Keratinocyte (primary cell): ENCODE data around the gene PACSIN2. TPM values are rescaled to one million over a fixed set of nuclear protein-coding genes. Genes with fewer than 3 reads are reported as not detected.

Source experiments
- DNase-seq: peaks from one replicate; pipeline ENCODE4 v3.0.0-alpha.2; 2011; ENCODE audit warnings: low read depth, missing footprints, low spot score
- FAIRE-seq: peaks from 2 replicates; lab custom pipeline; 2011; peaks lifted over from hg19 to GRCh38; lab: Jason Lieb, UNC
- H2AFZ ChIP-seq: 2 replicates; pipeline ENCODE4 v1.6.0; 2012; ENCODE audit warnings: low read length, control low read depth, inconsistent platforms; ENCODE audit not compliant: control insufficient read depth
- H3K27ac ChIP-seq: 2 replicates; pipeline ENCODE4 v1.5.1; 2011; ENCODE audit warnings: low read length; ENCODE audit not compliant: control insufficient read depth, insufficient read depth
- H3K27me3 ChIP-seq: 3 replicates; pipeline ENCODE4 v1.6.0; 2011; ENCODE audit warnings: low read length; ENCODE audit not compliant: control insufficient read depth, insufficient read depth; ENCODE audit errors: extremely low read depth
- H3K36me3 ChIP-seq, 2 experiments: 2 replicates in 1 of 2; 3 replicates in 1 of 2; pipeline ENCODE4 v1.5.1; 2011; ENCODE audit warnings: low read length in 2 of 2, mild to moderate bottlenecking in 1 of 2; ENCODE audit not compliant: control insufficient read depth in 2 of 2, insufficient read depth in 2 of 2; ENCODE audit errors: extremely low read depth in 1 of 2
- H3K4me1 ChIP-seq: 3 replicates; pipeline ENCODE4 v1.5.1; 2011; ENCODE audit warnings: low read length; ENCODE audit not compliant: control insufficient read depth, insufficient read depth; ENCODE audit errors: extremely low read depth
- H3K4me2 ChIP-seq: 3 replicates; pipeline ENCODE4 v1.6.0; 2011; ENCODE audit warnings: low read depth, low read length; ENCODE audit not compliant: control insufficient read depth, insufficient read depth; ENCODE audit errors: extremely low read depth
- H3K4me3 ChIP-seq, 3 experiments: fragments of 200-600 bp in 1 of 3; sonication (generic) in 1 of 3; 2 replicates in 2 of 3; 3 replicates in 1 of 3; pipeline ENCODE4 v1.5.1; 2011 to 2016; ENCODE audit warnings: low read length in 3 of 3, mild to moderate bottlenecking in 3 of 3, control low read depth in 2 of 3, inconsistent platforms in 1 of 3, low read depth in 1 of 3, mixed read lengths in 1 of 3, mixed run types in 1 of 3, moderate library complexity in 1 of 3; ENCODE audit not compliant: control insufficient read depth in 2 of 3, insufficient read depth in 2 of 3; ENCODE audit errors: extremely low read depth in 1 of 3
- H3K79me2 ChIP-seq: 2 replicates; pipeline ENCODE4 v1.6.0; 2012; ENCODE audit warnings: low read length; ENCODE audit not compliant: control insufficient read depth, insufficient read depth
- H3K9ac ChIP-seq: 3 replicates; pipeline ENCODE4 v1.6.0; 2011; ENCODE audit warnings: low read length; ENCODE audit not compliant: control insufficient read depth, insufficient read depth; ENCODE audit errors: extremely low read depth
- H3K9me1 ChIP-seq: 3 replicates; pipeline ENCODE4 v1.6.0; 2011; ENCODE audit warnings: low read length; ENCODE audit not compliant: control insufficient read depth, insufficient read depth; ENCODE audit errors: extremely low read depth
- H3K9me3 ChIP-seq: 2 replicates; pipeline ENCODE4 v1.5.1; 2012; ENCODE audit warnings: low read depth, low read length; ENCODE audit not compliant: control insufficient read depth
- H4K20me1 ChIP-seq: 3 replicates; pipeline ENCODE4 v1.6.0; 2011; ENCODE audit warnings: low read length; ENCODE audit not compliant: control insufficient read depth, insufficient read depth; ENCODE audit errors: extremely low read depth
- EZH2 ChIP-seq: IDR thresholded peaks from one replicate; pipeline ENCODE4 v1.6.1; 2012; ENCODE audit warnings: inconsistent platforms, mild to moderate bottlenecking, low read length, moderate library complexity
- dilution Hi-C: fragments of 300-500 bp; cut with MboI; formaldehyde crosslinking; loops from one replicate; pipeline ENCODE4 v1.7.0; 2020; ENCODE audit warnings: low sequenced_read_pairs; ENCODE audit not compliant: extremely low pct_ligation_motif_present
- polyA plus RNA-seq, 5 experiments: library from polyadenylated mRNA; depleted of rRNA in 3 of 5; stranded (reverse) in 3 of 5; stranded (forward) in 1 of 5; unstranded in 1 of 5; fragments of >200 nt; gene quantifications; 1 replicate in 1 of 5; 2 replicates in 3 of 5; 3 replicates in 1 of 5; pipeline versions ENCODE4 v1.2.1 to v1.2.3, GENCODE V29; 2011 to 2012; ENCODE audit warnings: missing spikeins in 2 of 5, low read depth in 1 of 5, low replicate concordance in 1 of 5
- TF ChIP-seq, protein P1 (sequence below), 3 experiments: IDR thresholded peaks in 1 of 3; conservative IDR thresholded peaks in 1 of 3; optimal IDR thresholded peaks in 1 of 3; 2 replicates in 2 of 3; 3 replicates in 1 of 3; pipeline versions ENCODE3 to v1.5.1; 2011; ENCODE audit warnings: low read length in 3 of 3, mild to moderate bottlenecking in 3 of 3, moderate library complexity in 2 of 3, control low read depth in 1 of 3, inconsistent platforms in 1 of 3; ENCODE audit not compliant: insufficient read depth in 2 of 3; ENCODE audit errors: extremely low read depth in 1 of 3

Gene PACSIN2
- polyA plus RNA-seq, 1 donor (not counting 4 experiments of a cell fraction or from before 2014, with no cell fraction given), result 55.5 TPM

DNA sequence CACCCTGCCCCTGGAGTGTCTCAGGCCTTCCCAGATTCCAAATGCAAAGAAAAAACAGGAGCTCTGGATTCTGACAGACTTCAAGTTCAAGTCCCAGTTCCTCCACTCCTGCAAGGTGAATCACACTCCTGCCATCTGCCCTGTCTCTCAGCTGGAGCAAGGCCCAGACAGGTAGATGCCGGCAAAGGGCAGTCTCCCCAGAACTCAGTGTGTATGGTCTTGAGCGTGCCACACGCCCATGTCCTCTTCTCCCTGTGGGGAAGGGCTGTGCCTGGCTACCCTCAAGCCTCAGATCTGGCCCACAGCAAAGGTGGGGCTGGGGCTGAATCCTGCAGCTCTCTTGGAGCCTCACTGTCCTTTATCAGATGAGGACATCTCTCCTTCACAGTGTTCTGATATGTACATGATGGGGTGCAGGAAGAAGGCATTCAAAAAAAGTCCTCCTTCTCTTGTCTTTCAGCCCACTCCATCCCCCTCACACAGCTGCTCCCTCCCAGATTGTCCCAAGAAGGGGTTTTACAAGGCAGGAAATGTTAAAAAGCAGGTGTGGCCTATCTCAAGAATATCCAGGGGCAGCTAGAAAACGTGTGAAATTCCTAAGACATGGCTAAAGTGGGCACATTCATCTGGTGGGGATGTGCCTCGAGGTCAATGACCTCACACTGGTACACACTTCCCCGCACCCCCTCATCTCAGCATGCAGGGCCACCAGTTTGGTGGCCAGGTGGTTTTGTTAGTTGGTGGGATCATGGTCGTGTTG, 130.2 kb downstream of the PACSIN2 start:
- no peak overlapping the region for H3K27ac ChIP-seq
- no peak overlapping the region for H3K9ac ChIP-seq
- H3K4me2 ChIP-seq, result no peak overlapping the region
- H3K79me2 ChIP-seq, result no peaks in the 10 kb centered on the region
- peaks cover 2% of the 10 kb centered on the region for H4K20me1 ChIP-seq
- DNase-seq, result no peak
- no peaks in the 10 kb centered on the region for H3K27me3 ChIP-seq
- TF ChIP-seq EZH2, result no peak
- TF ChIP-seq, protein P1, sequence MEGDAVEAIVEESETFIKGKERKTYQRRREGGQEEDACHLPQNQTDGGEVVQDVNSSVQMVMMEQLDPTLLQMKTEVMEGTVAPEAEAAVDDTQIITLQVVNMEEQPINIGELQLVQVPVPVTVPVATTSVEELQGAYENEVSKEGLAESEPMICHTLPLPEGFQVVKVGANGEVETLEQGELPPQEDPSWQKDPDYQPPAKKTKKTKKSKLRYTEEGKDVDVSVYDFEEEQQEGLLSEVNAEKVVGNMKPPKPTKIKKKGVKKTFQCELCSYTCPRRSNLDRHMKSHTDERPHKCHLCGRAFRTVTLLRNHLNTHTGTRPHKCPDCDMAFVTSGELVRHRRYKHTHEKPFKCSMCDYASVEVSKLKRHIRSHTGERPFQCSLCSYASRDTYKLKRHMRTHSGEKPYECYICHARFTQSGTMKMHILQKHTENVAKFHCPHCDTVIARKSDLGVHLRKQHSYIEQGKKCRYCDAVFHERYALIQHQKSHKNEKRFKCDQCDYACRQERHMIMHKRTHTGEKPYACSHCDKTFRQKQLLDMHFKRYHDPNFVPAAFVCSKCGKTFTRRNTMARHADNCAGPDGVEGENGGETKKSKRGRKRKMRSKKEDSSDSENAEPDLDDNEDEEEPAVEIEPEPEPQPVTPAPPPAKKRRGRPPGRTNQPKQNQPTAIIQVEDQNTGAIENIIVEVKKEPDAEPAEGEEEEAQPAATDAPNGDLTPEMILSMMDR (optimal IDR thresholded peaks at IDR 0.05 in 1 of 3, IDR thresholded peaks at IDR 0.05 in 1 of 3, conservative IDR thresholded peaks at IDR 0.05 in 1 of 3; ENCODE audit: extremely low read depth in 1 of 3, insufficient read depth in 2 of 3, low read length in 3 of 3), result no peak
- H3K9me3 ChIP-seq, result no peaks in the 10 kb centered on the region
- peaks cover 5% of the 10 kb centered on the region for H3K4me1 ChIP-seq
- FAIRE-seq, result no peak
- H3K4me3 ChIP-seq, result no peak overlapping the region
- no peak overlapping the region for H2AFZ ChIP-seq
- H3K9me1 ChIP-seq, result no peaks in the 10 kb centered on the region
- dilution Hi-C loops, result no loop called here
- H3K36me3 ChIP-seq, result peaks cover 39 to 55% of the 10 kb centered on the region in 2 experiments

- Histone ChIP-seq H3K27me3 (no peaks in the 10 kb centered on the region), H3K9ac (no peak overlapping the region), H3K4me3 (no peak overlapping the region), H3K27ac (no peak overlapping the region), H4K20me1 (peaks cover 2% of the 10 kb centered on the region), H3K9me3 (no peaks in the 10 kb centered on the region), H2AFZ (no peak overlapping the region), H3K9me1 (no peaks in the 10 kb centered on the region), H3K4me2 (no peak overlapping the region), H3K36me3 (peaks cover 38 to 55% of the 10 kb centered on the region in 2 experiments), H3K4me1 (peaks cover 5% of the 10 kb centered on the region), H3K79me2 (no peaks in the 10 kb centered on the region)
- dilution Hi-C loops, result no loop called here
- FAIRE-seq (no peak), DNase-seq (no peak)
- TF ChIP-seq EZH2, result no peak
- TF ChIP-seq, protein P1 (optimal IDR thresholded peaks at IDR 0.05 in 1 of 3, IDR thresholded peaks at IDR 0.05 in 1 of 3, conservative IDR thresholded peaks at IDR 0.05 in 1 of 3; ENCODE audit: extremely low read depth in 1 of 3, insufficient read depth in 2 of 3, low read length in 3 of 3), result no peak
Measured at GRCh38 chr22:42883970-42884369, 131.0 kb downstream of the PACSIN2 start.
